Uterus (tissue), 2 donors: ENCODE measurements around the gene CGAS.

ENCODE experiments used
- POLR2A ChIP-seq, 2 donors: fragments of 450-650 bp; IDR thresholded peaks; one replicate each; pipeline ENCODE4 v1.6.1; 2016; ENCODE audit warnings: antibody characterized with exemption in 2 of 2, mild to moderate bottlenecking in 1 of 2, moderate library complexity in 1 of 2
- TF ChIP-seq, protein P1 (sequence below), 4 experiments: fragments of 200-600 bp in 2 of 4; fragments of 450-650 bp in 2 of 4; sonication (generic) in 2 of 4; IDR thresholded peaks; one replicate each; pipeline ENCODE4 v1.5.1; 2016 to 2019; ENCODE audit warnings: antibody characterized with exemption in 4 of 4, mild to moderate bottlenecking in 2 of 4, moderate library complexity in 1 of 4

DNA sequence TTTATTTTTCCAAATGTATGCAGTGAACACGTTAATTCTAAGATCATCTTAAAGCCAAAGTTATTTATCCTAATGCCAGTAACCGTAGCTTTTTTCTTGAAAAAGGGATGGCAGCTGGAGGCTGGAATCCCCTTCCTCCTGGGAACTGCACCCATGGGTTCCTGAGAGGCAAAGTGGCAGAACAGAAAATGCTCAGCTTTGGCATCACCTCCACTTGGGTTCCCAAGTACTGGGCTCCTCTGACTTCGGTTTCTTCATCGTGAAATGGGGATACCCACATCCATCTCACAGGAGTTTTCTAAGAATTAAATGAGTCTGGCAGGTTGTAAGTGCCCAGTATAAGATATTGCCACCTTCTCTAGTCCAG lies 63.7 kb downstream of the CGAS start:
- TF ChIP-seq, protein P1, sequence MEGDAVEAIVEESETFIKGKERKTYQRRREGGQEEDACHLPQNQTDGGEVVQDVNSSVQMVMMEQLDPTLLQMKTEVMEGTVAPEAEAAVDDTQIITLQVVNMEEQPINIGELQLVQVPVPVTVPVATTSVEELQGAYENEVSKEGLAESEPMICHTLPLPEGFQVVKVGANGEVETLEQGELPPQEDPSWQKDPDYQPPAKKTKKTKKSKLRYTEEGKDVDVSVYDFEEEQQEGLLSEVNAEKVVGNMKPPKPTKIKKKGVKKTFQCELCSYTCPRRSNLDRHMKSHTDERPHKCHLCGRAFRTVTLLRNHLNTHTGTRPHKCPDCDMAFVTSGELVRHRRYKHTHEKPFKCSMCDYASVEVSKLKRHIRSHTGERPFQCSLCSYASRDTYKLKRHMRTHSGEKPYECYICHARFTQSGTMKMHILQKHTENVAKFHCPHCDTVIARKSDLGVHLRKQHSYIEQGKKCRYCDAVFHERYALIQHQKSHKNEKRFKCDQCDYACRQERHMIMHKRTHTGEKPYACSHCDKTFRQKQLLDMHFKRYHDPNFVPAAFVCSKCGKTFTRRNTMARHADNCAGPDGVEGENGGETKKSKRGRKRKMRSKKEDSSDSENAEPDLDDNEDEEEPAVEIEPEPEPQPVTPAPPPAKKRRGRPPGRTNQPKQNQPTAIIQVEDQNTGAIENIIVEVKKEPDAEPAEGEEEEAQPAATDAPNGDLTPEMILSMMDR (IDR thresholded peaks at IDR 0.05): no peak
- no peak for TF ChIP-seq POLR2A (IDR thresholded peaks at IDR 0.05)
